GM21423 (cell line): ENCODE measurements around the gene TIAM2.
"Not testable (repeated sequence)": the region's sequence is repeated elsewhere in the genome, so short reads cannot be mapped to it uniquely, and the experiment has no call there.

Experiments
- ATAC-seq: cut with Tn5 transposase; IDR thresholded peaks from one replicate; pipeline ENCODE4 v1.9.1; 2021; ENCODE audit warnings: mild to moderate bottlenecking, moderate library complexity; ENCODE audit not compliant: unreplicated experiment

Gene TIAM2

DNA sequence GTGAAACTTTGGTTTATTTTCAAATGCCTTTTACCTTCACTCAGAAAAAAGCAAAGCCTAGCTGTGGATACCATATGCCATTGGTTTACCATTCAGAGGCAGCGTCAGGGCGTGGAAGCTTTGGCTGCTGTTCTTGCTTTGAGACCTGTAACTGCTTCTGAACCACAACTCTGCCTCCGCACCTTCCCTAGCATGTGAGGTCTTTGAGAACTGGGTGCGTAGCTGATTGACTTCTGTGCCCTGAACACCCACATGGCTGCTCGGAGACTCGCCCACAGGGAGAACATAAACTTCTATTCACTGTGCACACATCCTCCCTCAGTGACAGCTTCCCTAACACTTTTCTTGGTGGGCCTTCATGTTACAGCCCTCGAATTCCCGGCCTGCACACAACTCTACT is 257.5 kb downstream of the TIAM2 start:
- no peak for ATAC-seq

DNA sequence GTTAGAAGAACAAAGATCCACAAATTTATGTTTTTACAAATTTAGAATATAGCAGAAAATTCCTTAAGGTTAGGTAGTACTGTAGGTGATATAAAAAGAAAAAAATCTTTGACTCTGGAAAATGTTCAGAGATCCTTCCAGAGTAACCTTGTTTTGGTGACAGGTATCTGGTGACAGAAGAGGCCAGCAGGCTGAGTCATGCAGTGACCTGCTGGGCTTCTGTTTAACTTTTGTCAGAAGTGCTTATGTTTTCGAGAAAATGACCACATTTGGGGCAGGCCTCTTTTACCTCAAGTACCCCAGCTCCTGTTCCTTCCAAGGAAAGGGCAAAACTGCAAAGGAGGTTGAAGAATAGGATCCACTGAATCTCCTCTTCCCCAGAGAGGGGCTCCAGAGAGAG is 258.2 kb downstream of the TIAM2 start:
- no peak for ATAC-seq

DNA sequence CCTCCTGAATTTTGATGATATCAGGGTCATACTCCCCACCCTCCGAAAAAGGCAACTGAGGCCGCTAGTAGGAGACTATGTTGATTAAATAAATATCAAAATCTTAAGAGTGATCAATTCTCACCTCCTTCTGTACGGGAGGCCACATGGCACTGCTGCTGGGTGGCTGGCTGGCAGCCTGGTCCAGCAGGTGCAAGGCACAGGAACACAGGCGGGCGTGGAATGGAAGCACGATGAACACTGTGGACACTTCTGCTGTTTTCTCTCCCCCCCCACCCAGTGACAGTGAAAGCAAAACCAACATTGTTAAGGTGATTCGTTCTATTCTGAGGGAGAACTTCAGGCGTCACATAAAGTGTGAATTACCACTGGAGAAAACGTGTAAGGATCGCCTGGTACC is 259.0 kb downstream of the TIAM2 start:
- no peak for ATAC-seq

DNA sequence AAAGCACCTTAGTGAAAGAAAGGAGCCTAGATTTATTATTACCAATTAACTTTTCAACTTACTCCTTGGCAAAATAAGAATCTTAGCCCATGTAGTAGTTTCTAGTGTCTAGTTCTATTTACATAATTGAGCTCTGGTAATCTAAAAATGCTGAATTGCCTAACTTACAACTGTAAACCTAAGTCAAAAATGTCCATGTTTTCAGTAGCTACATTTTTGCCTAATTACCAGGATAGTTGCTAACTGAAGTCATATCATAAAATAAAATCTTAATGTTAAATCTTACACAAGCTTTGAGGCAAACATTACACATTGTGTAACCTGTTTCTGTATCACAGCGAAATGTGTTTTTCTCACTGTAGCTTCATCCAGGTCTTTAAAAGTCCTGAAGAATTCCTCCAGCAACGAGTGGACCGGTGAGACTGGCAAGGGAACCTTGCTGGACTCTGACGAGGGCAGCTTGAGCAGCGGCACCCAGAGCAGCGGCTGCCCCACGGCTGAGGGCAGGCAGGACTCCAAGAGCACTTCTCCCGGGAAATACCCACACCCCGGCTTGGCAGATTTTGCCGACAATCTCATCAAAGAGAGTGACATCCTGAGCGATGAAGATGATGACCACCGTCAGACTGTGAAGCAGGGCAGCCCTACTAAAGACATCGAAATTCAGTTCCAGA is 261.1 kb downstream of the TIAM2 start:
- ATAC-seq = no peak

DNA sequence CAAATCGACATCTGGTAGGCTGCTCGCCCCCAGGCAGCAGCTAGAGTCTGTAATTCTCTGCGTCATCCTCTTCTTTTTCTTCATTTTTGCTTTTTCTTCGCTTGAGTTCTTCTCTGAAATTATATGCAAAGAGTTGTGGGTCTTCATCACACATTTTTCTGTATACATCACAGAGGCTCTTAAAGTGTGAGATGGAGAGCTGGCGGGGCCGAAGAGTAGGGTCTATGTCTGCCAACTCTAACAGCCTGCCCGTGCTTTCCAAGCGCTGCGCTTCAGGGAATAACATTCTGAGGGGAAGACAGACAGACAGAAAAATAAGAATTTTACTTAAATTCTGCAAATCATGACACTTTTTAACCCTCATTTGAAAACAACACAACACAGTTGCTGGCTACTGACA is 262.7 kb downstream of the TIAM2 start:
- no peak for ATAC-seq

DNA sequence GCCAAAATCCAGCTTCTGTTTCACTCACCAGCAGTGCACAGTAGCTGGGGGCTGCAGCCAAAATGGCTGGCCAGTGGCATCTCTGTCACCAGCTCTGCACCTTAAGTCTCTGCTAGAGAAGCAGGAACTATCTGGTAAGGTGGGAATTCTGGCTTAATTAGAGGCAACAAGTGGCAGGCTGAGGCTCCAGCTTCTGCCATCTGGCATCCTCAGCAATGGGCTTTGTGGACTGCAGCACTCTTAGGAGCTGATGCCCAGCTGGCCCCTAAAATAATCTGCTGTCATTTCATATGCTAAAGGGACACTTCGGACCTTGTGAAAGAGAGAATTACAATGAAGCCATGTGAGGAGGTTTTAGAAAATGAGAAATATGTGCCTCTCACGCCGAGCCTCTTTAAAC is 264.1 kb downstream of the TIAM2 start:
- ATAC-seq = no peak

DNA sequence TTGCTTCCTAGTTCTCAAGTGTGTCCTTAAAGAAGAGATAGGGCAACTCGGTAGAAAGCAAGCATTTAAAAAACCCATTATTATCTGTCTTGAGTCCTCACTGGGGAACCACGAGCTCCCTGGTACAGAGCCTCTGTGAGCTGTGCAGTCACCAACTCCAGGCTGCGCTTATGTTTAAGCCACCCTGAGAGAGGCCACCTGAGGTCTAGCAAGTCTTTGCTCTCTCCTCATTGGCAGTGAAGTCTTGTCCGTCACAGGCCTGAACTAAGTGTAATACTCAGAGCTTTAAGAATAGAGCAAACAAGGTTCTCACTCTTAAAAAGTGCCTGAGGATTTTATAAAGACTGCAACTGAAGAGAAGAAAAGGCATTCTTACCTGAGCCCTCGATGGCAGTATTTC is 264.8 kb downstream of the TIAM2 start:
- no peak for ATAC-seq

DNA sequence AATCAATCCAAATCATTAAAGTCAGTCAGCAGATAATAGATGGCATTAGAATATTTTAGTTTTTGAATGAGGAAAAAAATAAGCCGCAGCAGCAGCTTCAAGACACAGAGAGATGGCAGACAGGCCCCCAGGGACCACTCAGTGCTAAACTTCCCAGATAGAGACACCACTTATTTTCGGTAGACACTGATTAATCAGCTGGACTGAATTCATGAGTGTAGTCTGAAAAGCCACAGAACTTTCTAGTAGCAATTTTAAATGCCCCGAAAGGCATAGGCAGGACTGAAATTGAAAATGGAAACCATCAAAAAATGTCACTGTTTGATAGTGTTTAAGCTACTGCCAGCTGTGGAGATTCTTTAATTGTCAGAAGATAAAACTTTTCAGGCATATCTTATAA is 265.6 kb downstream of the TIAM2 start:
- peak; percentile 53 for ATAC-seq

DNA sequence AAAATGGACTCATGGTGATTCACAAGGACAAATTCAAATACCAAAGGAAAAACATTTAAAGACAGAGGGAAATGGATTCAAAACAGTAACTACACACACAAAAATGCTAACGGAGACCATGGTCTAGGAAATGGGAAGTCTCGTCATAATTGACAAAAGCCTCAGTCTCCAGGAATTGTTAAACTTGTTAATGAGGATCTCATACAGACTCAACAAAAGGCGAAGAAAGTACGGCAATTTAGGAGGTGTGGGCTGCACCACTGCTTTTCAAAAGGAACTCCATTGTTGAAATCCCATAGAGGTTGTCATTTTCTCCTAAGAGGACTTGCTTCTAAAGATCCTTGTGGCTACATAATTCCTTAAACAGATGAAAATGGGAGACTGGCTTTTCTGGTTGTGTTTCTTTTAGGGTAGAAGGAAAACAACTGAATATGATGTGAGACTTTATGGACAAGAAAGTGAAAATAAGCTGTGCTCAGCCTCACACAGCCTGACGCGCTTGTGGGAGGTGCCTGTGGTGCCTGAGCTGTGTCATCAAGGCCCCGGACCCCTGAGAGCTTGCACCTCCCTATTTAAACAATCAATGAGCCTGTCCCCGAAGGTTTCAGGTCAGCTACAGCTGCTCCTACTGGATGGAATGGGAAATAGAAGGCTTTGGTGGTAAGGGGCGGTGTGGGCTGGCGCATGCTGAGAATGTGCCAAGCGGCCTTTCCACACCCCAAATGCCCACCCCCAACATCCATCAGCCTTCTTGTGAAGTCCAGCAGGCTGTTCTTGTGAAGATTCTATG is 266.2 kb downstream of the TIAM2 start:
- no peak for ATAC-seq

DNA sequence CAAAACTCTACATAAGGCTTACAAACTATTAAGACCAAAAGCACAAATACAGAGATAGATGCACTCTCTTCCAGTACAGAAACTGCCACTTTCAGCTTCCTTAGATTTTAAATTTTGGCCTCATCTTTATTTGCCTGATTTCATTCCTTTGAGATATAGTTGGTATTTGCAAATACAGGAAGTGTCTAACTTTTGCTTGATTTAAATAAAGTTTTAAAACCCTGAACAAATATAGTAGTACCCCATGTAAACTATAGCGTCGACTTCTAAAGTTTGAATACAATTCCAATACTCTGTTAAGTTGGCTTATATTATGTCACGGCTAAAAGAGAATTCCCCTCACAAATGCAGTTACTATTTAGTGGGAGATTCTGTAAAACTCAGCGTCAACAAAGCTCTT is 267.5 kb downstream of the TIAM2 start:
- ATAC-seq = no peak

DNA sequence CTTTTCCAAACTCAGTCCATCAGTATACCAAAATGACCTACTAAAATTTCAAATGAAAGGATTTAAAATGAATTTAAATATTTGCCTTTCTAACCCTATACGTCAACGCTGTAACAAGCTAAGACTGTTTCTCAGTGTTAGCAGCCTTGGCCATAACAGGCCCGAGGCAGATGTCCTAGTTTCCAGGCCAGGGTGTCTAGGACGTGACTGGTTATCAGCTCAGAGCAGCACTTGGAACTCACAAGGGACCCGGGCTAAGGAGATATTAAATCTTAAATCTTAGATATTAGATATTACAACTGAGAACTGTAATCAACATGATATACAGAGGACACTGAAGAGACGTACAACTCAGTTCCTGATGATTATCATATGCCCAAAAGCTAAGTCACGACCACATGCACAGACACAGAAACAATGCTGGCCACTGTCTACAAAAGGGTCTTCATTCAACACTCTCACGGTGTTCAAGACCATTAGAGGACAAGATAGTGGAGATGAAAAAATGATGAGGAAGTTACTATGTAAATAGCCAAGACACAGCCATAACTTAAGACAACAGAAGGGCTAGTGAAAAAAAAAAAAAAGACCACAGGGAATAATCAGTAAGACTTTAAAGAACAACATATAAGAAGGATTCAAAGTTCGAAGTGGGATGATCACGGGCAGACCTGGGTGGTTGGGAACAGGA is 268.4 kb downstream of the TIAM2 start, which contains the start of gene CLDN20:
Gene CLDN20, plus strand, starts transcription at position 641 of the 691 bp plus-strand sequence. CDS start 11,707 bp downstream, outside the sequence.
- ATAC-seq = no peak

DNA sequence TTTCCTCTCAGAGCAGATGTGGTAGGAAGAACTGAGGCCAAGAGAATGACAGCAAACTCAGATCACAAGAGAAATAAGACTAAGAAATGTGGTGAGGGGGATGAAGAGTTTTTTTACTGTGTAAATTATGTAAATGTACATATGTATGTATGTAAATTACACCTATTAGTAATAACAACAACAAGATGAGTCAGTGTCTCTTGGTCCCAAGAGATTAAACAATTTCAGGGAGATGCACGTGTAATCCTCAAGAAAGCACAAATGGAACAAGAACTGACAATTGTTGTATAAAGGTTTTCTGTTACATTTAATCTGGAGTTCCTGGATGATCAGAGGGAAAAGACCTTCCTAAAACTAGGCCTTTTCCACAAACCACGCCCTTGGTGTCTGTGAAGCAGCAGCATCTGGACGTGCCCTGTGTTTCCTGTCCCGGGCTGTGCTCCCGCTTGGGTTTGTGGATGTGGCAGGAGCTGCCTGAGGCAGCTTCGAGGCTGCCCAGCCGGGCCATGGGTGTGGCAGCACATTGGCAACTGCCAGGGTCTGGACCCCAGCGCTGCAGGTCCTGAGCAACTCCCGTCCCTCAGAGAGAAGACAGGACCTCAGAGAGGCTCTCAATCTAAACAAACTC is 269.7 kb downstream of the TIAM2 start:
- ATAC-seq = no peak

DNA sequence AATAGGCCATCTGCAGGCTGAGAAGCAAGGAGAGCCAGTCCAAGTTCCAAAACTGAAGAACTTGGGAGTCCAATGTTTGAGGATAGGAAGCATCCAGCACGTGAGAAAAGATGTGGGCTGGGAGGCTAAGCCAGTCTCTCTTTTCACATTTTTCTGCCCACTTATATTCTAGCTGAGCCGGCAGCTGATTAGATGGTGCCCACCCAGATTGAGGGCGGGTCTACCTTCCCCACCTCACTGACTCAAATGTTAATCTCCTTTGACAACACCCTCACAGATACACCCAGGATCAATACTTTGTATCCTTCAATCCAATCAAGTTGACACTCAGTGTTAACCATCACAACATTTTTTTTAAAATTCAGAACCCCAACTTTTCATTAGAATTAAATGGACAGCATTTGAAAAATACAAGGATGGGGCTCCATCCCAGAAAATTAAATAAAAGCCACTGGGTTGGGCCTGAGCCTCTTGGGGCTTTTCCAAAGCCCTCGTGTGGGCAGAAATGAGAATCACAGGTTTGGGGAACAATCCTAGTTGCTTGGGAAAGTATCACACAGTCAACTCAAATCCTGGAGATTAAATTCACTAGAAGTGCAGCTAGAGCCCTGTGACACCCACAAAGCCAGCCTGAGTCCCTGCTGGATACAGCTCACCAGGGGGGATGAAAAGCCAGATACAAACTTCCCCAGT is 270.9 kb downstream of the TIAM2 start:
- no peak for ATAC-seq

DNA sequence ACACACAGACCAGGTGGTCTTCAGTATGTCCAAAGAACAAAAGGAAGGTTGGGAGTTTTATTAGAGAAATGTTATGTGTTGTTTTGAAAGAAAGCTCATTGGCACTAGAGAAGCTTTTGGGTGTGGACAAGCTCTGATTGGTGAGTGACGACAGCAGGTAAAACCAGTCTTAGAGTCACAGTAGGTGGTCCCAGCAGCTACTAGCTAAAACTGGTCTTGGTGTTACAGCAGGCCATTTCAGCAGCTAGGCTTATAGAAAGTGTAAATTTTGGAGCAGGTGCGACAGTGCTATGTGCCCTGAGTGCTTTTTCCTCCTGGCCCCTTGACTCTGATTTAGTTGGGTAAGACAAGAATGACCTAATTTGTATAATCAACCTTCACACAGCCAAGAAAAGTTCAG is 272.3 kb downstream of the TIAM2 start:
- ATAC-seq = no peak

DNA sequence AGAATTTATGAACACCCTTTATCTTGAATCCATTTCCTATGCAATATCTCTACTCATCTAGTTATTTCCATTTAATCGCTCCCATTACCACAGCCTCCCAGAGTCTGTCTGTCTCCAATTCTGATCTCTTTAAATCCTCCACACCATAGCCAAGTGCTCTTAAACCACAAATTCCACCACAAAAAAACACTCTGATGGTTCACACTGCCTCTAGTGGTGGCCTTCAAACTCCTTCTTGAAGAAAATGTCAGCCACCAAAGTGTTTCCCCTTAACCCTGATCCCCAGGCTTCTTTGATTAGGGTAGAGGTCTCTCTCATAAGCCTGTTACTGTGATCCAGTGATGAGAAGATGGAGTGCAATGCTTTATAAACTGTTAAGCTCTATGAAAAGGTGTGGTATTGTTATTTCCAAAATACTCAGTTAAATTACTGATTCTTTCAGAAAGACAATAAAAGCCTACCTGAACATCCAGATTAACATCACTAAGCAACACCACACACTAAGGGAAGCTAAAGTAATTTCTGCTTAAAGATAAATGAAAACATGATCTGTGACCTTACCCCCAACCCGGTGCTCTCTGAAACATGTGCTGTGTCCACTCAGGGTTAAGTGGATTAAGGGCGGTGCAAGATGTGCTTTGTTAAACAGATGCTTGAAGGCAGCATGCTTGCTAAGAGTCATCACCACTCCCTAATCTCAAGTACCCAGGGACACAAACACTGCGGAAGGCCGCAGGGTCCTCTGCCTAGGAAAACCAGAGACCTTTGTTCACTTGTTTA is 273.2 kb downstream of the TIAM2 start:
- not testable (repeated sequence) for ATAC-seq

DNA sequence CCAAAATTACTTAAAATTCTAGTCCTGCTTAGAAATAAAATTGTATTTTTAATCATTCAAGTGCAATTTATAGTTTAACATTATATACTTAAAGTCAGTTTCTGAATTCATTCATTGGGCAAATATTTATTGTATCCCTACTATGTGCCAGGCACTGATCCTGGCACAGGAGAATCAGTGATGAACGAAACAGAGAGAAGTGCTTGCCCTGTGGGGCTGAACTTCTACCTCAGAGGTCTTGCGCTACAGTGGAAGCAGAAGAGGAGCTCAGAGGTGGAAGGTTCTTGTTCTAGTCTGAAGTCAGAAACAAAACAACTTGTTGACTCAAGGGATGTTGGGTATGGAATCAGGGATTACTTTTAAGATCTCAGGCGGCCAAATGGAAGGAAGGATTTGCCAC is 274.6 kb downstream of the TIAM2 start:
- no peak for ATAC-seq

DNA sequence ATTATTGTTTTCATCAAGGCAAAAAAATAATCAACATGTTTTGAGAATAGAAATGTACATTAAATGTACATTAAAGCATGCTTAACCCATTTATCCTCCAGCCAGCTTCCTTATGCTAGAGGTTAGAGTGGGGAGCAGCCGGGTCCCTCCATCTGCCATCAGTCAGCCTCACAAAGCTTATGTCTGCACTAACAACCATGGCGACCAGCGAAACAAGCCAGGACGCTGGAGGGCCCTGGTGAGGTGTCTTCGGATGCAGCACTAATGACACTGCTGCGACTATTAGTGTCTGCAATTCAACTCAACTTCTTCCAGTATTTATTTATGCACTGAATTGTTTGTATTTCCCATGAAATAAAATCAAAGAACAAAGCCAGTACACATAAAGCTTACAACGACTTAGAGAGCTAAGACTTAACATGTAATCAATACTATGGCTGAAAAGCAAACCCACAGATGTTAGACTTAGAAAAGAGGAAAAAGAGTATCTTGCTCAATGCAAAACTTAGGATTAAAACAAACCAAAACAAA is 275.5 kb downstream of the TIAM2 start:
- no peak for ATAC-seq

DNA sequence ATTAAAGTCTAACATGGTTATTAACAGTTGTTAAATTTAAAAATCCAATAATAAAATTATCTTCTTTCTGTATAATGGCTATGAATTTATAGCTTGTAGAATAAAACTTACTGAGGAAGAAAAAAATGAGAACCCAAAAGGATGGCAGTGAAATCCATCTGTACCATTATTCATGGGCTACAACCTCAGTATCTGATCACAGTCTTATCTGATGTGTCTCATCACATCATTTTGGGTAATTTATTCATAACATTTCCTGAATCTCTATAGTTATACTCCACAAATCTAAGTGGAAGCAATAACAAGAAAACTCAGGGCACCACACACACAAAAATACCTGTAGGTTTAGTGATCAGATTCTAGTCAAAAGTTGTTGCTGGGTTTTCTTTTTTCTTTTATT is 276.0 kb downstream of the TIAM2 start:
- no peak for ATAC-seq

DNA sequence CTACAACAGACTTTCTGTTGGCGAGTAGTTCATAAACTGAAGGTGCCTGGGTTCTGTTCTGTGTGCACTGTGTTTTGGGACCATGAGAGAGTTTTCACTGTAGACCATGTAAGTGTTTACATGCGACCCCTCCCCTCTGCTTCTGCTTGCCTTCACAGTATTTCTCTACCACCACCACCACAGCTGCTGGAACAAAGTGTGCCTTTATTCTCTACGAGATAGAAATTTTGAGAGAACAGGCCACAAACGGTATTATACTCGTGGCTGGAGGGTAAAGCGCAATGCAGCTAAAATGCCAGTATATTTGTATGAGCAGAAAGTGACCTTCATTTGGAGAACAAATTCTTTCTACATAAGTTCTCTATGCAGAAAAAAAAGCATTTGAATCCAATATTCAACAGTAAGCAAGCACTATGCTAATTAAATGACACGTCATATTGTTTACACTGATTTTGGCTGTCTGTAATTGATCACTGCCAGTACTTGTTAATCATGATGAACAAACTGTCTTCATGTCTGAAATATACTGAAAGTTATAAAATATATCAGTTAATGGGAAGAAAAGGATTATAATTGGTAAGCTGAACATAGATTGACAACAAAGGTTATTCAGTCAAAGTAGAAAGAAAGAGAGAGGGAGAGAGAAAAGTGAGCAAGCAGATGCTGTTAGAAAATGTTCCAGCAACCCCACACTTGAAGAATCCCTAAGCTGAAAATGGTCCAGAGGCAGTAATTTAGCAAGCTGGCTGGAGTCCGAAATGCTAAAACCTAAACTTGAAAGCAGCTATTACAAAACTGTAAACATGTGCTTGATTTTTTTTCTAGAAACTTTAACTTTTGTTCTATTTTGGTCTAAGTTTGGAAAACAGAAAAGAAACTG is 277.5 kb downstream of the TIAM2 start:
- ATAC-seq = no peak
